GM19238 (cell line): Measurements from ENCODE around the gene PRKCE.

Experiments used
- DNase-seq: peaks from one replicate; pipeline ENCODE4 v3.0.0; 2011; ENCODE audit warnings: low spot score; ENCODE audit not compliant: insufficient read length

Gene PRKCE

GRCh38 chr2:45664635-45665261, 13.3 kb downstream of the PRKCE start:
- no peak for DNase-seq

GRCh38 chr2:45668509-45668908, 17.0 kb downstream of the PRKCE start:
- no peak for DNase-seq

DNA sequence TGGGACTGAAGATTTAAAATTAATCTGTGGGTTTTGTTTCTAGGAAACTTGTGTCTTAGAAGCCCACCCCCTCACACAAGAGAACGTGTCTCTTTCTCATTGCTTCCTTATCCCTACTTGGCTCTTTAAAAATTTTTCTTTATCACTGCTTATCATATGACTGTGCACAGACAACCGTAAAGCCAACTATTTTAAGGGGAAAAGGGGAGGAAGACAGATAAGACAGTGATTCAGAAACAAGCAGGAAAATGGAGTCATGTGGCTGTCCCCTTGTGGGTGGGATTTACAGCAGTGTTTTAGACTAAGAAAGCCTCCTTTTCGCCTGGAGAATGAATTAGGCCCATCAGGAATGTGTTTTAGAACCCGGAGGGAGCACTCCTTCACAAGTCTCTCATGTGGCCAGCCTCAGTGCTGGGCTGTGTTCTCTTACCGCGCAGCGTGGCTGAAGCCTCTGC, 17.6 kb downstream of the PRKCE start:
- no peak for DNase-seq

- DNase-seq = no peak
These were observed 19.2 kb downstream of the PRKCE start for GRCh38 chr2:45670646-45671045.

DNA sequence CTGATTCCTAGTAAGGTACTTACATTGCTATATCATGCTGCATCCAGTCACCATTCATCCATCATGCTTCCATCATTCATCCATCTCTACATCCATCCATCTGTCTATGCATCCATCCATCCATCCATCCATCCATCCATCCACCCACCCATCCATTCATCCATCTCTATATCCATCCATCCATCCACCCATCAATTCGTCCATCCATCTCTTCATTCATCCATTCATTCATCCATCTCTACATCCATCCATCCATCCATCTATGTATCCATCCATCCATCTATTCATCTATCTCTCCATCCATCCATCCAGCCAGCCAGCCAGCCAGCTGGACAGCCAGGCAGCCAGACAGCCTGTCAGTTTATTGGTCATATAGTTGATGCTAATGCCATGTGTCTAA, 20.7 kb downstream of the PRKCE start:
- no peak for DNase-seq

DNA sequence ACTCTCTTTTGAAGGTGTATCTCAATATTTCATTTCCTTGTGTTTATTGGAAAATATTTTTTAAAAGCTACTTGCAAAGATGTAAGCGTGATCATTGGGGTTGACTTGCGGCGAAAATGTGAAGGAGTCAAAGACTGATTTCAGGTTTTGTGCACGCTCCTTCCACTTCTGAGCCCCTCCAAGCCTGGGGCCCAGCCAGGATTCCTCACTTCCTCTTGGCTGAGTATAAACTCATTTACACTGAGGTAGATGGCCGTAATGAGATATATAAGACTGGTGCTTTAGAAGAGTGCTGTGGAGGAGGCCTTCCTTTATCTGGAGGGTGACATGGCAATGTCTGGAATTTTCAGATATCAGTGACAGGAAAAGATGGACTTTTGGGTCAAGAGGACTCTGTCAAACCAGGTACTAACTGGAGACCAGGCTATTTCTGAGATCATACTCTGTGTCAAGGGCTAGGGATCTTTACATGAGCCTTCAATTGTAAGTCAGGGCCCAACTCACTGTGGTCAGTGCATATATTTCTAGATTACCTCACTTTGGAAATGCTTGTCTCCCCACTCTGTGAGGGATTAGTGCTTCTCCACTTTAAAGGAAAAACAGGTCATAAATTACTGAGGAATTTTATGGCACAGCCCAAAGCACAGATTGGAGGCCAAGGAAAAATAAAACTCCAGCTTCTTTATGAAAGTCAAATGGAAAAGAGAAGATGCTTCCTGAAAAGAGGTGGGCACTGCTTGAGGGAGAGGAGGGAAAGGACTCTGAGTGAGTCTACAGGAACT, 22.8 kb downstream of the PRKCE start:
- no peak for DNase-seq

- DNase-seq = no peak
These were observed 23.9 kb downstream of the PRKCE start for GRCh38 chr2:45675263-45675812.

- DNase-seq = no peak
These were observed 24.6 kb downstream of the PRKCE start for GRCh38 chr2:45676088-45676487.

DNA sequence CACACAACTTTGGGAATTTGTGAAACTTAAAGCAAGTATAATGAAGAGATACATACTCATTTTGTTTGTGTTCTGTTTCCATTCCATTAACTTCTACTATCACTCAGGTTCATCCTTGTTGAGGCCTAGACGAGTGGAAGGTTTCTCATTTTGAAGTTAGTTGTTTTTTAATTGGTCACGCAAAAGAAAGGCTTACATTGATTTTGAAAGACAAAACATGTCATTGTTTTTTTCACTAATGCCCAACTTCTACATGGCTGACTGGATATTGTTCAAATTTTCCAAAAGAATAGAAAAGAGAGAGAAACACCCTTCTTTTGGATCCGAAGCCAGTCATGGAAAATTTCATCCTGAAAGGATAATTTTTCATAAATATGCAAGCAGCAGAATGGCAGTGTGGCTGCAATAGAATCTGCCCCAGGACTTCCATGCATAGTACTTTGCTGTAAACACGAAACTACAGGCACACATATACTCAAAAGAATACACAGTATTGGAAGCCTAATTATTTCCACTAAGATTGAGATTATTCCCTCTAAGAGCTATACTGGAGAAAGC, 27.4 kb downstream of the PRKCE start:
- DNase-seq = no peak

GRCh38 chr2:45680351-45680967, 29.0 kb downstream of the PRKCE start:
- DNase-seq = no peak

GRCh38 chr2:45681675-45682074, 30.2 kb downstream of the PRKCE start:
- peak; percentile 27 for DNase-seq

DNA sequence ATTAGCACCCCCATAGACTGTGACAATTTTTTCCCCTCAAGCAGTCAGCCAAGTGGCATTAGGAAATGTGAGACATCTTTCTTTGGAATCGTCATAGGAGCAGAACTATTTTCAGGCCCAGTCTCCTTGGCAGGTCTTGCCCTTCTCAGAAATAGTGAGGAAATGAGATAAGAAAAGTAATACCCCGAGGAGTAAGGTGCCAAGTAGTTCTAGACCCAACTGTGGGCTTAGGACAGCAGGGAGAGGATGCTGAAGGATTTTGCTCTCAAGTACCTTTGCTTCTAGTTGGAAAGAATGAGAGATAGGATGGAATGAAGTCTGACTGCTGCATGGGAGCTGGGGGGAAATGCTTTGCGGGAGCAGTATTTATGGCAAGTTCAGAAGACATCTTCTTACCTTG, 31.8 kb downstream of the PRKCE start:
- DNase-seq = no peak

- DNase-seq = no peak
These were observed 33.3 kb downstream of the PRKCE start for GRCh38 chr2:45684756-45685155.

GRCh38 chr2:45685260-45685659, 33.8 kb downstream of the PRKCE start:
- no peak for DNase-seq

DNA sequence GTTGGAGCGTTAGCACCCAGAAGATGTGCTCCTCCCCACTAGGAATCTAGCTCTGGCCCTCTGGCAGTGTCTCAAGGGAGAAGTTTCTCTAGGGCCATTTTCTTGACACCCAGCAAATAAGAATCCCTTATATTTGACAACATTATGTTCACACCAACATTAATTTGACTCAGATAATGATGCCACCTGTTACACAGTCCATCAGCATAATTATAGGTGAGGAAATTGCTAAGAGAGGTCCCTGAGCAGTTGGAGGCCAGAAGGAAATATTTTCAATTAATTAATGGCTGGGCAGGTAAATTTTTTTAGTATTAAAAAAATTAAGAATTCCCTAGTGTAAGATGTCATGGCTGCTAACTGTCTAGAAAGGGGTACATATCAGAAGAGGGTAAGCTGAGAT, 36.5 kb downstream of the PRKCE start:
- no peak for DNase-seq

DNA sequence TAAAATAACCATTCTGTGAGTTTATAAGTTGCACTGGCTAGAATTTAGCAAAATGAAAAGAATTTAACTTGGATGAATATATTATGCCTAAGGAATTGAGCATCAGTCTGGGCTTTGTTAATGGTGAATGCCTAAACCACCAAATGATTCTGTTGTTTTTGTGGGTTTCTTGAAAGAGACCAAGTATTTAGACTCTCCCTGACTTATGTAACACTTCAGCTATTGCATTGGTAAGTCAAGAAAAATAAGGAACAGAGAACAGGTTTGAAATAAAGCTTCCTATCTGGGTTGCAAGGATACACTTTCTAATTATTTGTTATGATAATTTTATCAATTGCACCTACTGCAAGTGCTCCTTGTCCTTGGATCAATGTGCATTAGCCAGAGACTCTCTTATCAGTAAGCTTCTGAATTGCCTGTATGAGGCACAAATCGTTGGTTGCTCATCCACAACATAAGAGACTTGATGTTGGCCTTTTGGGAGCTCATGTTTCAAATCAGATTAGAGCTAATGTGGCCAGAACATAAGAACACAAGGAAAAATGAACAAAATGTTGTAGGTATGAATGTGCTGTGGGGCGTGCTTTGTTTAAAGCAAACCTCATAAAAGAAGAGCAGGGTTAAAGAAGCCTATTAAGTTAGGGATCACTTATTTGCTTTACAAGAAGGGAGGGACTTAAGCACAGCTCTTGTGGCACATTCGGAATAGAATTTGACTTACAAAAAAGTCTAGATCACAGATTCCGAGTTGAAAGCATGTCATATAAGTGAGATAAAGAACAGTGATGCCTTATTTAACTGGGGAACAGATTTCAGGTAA, 37.2 kb downstream of the PRKCE start:
- no peak for DNase-seq

DNA sequence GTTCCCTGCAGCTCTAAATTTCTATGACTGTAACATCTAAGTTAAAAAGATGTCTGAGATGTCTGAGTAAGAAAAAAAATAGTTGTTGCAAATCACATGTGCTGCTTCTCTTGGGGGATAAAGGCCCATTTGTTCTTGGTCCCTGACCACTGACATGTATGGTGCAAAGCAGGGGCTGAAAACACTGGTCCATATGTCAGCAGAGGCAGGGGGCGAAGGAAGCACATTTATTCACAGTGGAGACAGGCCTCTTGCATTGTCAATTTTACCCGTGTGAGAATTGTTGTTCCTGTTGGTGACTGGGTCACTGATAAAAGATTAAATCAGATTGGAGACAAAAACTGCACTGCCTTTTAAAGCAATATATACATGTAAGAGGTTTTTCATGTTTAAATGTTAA, 38.8 kb downstream of the PRKCE start:
- no peak for DNase-seq

DNA sequence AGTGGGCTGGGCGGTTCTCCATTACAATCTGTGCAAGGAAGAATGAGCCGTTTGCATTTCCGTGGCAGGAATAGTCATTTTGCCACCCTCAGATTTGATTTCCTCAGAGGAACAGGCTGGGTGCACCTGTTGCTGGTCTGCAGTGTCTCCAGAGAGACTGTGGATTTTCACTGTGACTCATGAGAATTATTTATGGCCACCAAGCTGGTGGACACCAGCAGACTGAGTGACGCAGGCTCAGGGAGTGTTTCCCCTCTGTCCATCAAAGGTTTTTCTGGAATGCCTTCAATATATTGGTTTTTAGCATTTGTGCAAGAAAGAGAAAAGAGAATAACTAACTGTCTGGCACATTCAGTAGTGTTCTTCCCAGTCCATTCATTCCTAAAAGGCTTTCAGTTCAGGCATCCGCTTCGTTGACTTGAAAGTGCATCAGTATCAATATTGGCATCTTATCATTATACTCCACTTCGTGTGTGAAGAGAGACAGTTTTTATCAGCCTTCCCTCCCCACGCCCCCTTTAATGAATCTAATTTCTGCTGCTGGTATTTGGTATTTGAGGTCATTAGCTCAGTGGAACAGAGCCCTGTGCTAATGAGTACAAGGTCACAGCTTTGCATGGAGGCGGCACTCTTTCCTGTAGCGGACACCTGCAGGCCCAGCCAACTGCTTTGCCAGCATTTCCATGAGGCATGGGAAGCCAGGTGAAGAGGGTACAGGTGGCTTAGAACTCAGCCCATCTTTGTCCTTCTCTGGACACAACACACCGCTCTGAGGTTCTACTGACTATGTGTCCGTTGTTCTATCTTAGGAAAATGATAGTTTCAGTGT, 39.9 kb downstream of the PRKCE start:
- DNase-seq = peak; percentile 39

DNA sequence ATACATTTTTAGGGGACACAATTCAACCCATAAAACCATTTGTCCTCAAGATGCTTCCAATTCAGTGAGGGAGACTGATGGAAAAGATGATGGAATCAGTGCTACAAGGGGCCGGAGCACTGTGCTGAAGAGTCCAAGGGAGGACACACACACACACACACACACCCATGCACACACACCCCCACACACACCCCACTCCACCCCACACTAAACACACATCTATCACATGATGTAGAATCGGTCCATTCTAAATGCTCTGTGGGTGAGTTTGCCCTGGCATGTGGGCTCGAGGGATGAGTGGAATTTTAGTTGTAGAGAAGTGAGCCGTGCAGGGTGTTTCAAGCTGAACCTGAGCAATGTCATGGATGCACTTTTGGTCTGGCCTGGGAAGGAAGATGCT, 41.1 kb downstream of the PRKCE start:
- no peak for DNase-seq

- DNase-seq = peak; percentile 16
These were observed 44.1 kb downstream of the PRKCE start for GRCh38 chr2:45695480-45696007.
